Activated gamma-delta T cell (primary cell): Measurements from ENCODE around the gene GNPAT.

Source experiments
- DNase-seq: peaks from one replicate; lab custom pipeline; 2025; lab: John Stamatoyannopoulos, UW

GNPAT gene

GRCh38 chr1:231317306-231318014 lies 76.4 kb downstream of the GNPAT start:
- no peak for DNase-seq

- DNase-seq, result no peak
Observed at GRCh38 chr1:231318015-231318355, 77.0 kb downstream of the GNPAT start.

- DNase-seq, result no peak
Observed at GRCh38 chr1:231318568-231318967, 77.6 kb downstream of the GNPAT start.

GRCh38 chr1:231319080-231319479 lies 78.1 kb downstream of the GNPAT start:
- DNase-seq, result no peak

- DNase-seq, result no peak
Observed at GRCh38 chr1:231322880-231323530, 82.0 kb downstream of the GNPAT start.

GRCh38 chr1:231324660-231325059 lies 83.6 kb downstream of the GNPAT start:
- no peak for DNase-seq

DNA sequence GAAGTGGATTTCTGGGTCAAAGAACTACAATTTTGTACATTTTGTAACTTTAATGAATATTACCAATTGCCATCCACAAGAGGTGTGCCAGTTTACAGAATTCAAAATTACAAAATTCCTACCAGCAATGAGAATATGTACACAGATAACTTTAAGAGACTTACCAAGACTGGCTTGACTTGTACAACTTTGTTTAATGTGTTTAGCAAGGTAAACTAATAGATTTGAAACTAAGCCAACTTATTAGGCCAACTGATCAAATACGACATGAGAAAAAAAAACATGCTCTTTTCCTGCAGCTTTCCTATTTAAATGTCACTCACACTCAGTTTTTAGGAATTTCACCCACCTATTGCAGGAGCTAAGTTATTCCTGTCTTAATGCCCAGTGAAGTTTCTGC lies 85.2 kb downstream of the GNPAT start:
- DNase-seq, result no peak
